ENCODE data around the gene OR2L5. TPM values are rescaled to one million over a fixed set of nuclear protein-coding genes. Genes with fewer than 3 reads are reported as not detected.

Gene OR2L5
- total RNA-seq, 2 donors from 2014 or later = not detected

DNA sequence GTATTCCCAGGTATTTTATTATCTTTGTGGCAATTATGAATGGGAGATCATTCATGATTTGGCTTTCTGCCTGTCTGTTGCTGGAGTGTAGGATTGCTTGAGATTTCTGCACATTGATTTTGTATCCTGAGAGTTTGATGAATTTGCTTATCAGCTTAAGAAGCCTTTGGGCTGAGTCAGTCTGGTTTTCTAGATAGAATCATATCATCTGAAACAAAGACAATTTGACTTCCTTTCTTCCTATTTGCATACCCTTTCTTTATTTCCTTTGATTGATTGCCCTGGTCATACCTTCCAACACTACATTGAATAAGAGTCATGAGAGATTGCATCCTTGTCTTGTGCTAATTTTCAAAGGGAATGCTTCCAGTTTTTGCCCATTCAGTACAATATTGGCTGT, 41.2 kb downstream of the OR2L5 start:
- H3K9me3 ChIP-seq (ENCODE audit: control insufficient read depth, low read length, poor library complexity, severe bottlenecking) = no peaks in the 10 kb centered on the region
- Mint-ChIP-seq H3K4me1 (no peaks in the 10 kb centered on the region), H3K36me3 (ENCODE audit: low read depth) (no peaks in the 10 kb centered on the region), H3K4me3 (no peak overlapping the region), H3K27ac (no peak overlapping the region), H3K27me3 (no peaks in the 10 kb centered on the region)
- DNase-seq = no peak
- no peak for ATAC-seq

DNA sequence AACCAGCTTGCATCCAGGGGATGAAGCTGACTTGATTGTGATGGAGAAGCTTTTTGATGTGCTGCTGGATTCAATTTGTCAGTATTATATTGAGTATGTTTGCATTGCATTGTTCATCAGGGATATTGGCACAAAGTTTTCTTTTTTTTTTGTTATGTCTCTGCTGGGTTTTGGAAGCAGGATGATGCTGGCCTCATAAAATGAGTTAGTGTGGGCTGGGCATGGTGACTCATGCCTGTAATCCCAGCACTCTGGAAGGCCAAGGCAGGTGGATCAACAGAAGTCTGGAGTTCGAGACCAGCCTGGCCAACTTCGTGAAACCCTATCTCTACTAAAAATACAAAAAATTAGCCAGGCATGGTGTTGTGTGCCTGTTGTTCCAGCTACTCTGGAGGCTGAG, 41.8 kb downstream of the OR2L5 start:
- Mint-ChIP-seq H3K36me3 (ENCODE audit: low read depth) (no peaks in the 10 kb centered on the region), H3K4me3 (no peak overlapping the region), H3K4me1 (no peaks in the 10 kb centered on the region), H3K27me3 (no peaks in the 10 kb centered on the region), H3K27ac (no peak overlapping the region)
- ATAC-seq (no peak), DNase-seq (no peak)
- H3K9me3 ChIP-seq (ENCODE audit: control insufficient read depth, low read length, poor library complexity, severe bottlenecking) = no peaks in the 10 kb centered on the region

DNA sequence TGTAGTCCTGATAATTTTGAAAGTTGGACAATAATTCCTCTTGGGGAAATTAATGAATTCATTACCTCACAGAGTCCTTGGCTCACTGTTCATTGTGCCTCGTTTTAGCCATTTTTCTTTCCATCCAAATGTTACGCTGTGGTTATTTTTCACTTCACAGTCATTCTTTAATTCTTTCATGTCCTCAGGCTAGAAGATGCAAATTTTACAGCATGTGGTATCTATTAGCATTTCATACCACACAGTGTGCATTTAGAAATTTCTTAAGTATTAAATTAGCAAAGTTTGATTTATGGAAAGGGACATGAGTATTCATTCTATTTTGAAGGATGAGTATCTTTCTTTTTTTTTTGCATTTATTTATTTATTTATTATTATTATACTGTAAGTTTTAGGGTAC, 51.6 kb downstream of the OR2L5 start:
- H3K9me3 ChIP-seq (ENCODE audit: control insufficient read depth, low read length, poor library complexity, severe bottlenecking) = no peaks in the 10 kb centered on the region
- no peak for DNase-seq
- H3K27me3 Mint-ChIP-seq = no peaks in the 10 kb centered on the region
- no peak overlapping the region for H3K4me3 Mint-ChIP-seq
- ATAC-seq = no peak
- H3K4me1 Mint-ChIP-seq = no peaks in the 10 kb centered on the region
- H3K27ac Mint-ChIP-seq = no peak overlapping the region
- H3K36me3 Mint-ChIP-seq (ENCODE audit: low read depth) = no peaks in the 10 kb centered on the region

DNA sequence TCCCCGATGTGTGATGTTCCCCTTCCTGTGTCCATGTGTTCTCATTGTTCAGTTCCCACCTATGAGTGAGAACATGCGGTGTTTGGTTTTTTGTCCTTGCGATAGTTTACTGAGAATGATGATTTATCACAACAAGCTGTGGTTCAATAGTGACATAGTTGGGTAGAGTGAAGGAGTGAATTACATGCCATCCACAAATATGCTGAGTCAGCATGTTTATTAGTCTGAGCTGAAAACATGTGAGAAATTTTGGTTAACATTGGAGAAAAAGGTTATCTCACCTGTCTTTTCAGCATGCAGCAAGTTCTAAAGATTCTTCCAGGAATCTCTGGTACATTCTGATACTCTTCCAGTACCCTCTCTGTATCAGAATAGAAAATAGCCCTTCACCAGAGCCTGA, 52.1 kb downstream of the OR2L5 start:
- H3K9me3 ChIP-seq (ENCODE audit: control insufficient read depth, low read length, poor library complexity, severe bottlenecking) = no peaks in the 10 kb centered on the region
- Mint-ChIP-seq H3K4me3 (no peak overlapping the region), H3K4me1 (no peaks in the 10 kb centered on the region), H3K36me3 (ENCODE audit: low read depth) (no peaks in the 10 kb centered on the region), H3K27me3 (no peaks in the 10 kb centered on the region), H3K27ac (no peak overlapping the region)
- ATAC-seq (no peak), DNase-seq (no peak)

Other genes starting within 250 kb of the OR2L5 start
- gene OR14A16, start 189.5 kb upstream of the OR2L5 start, total RNA-seq = not detected
- gene OR11L1, start 171.8 kb upstream of the OR2L5 start, total RNA-seq = 1 to 10 TPM in 1 of 2 donors, not detected in 1; 1.3 TPM
- gene TRIM58, start 156.5 kb upstream of the OR2L5 start, total RNA-seq = 10 to 100 TPM in 1 of 2 donors, 1 to 10 TPM in 1; 1.2 to 44.2 TPM
- 1 to 10 TPM in 1 of 2 donors, under 1 TPM in 1; 0.72 to 6.6 TPM for gene OR2W3, start 118.1 kb upstream of the OR2L5 start, total RNA-seq
- under 1 TPM in 1 of 2 donors, not detected in 1; 0.30 TPM for gene OR2T8, start 93.4 kb upstream of the OR2L5 start, total RNA-seq
- gene OR2AJ1, start 88.8 kb upstream of the OR2L5 start, total RNA-seq = under 1 TPM in 1 of 2 donors, not detected in 1; 0.15 TPM
- gene OR2L8, start 64.8 kb upstream of the OR2L5 start, total RNA-seq = under 1 TPM; 0.50 to 0.62 TPM
- under 1 TPM in 1 of 2 donors, not detected in 1; 0.37 TPM for gene OR2AK2, start 48.4 kb upstream of the OR2L5 start, total RNA-seq
- under 1 TPM; 0.21 to 0.22 TPM for gene OR2L2, start 16.4 kb downstream of the OR2L5 start, total RNA-seq
- not detected for gene OR2L3, start 33.2 kb downstream of the OR2L5 start, total RNA-seq
- under 1 TPM in 1 of 2 donors, not detected in 1; 0.21 TPM for gene OR2L13, start 81.5 kb downstream of the OR2L5 start, total RNA-seq
- gene OR2M5, start 131.5 kb downstream of the OR2L5 start, total RNA-seq = not detected
- not detected for gene OR2M2, start 161.2 kb downstream of the OR2L5 start, total RNA-seq
- not detected for gene OR2M3, start 183.6 kb downstream of the OR2L5 start, total RNA-seq
- gene OR2M4, start 217.8 kb downstream of the OR2L5 start, total RNA-seq = not detected